Measurements from ENCODE around the gene AVPR2. TPM values are rescaled to one million over a fixed set of nuclear protein-coding genes. Genes with fewer than 3 reads are reported as not detected.
A peak's percentile ranks its signal among the peaks of the same experiment; 100 is the strongest.

Gene AVPR2
- total RNA-seq, 2 experiments from 2014 or later: not detected

DNA sequence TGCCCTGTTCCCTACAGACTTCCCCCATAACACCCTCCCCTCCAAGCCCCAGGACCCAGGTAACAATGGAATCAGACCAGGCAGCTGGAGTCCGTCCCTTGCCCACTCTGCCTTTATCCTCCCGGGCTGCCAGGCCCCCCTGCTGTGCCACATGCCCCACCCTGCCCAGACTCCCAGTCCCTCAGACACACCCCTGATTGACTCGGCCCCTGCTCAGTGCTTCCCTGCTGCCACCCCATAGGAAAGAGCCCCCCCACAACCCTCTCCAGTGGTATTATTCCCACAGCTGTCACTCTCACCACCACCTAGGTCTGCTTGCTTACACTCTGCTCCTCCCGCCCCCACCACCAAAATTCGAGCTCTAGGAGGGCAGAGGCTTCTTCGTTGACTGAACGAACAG, 35.1 kb downstream of the AVPR2 start:
- ATAC-seq: no peak
- Mint-ChIP-seq H3K4me1 (ENCODE audit: low read depth) (peaks cover 37% of the 10 kb centered on the region), H3K27me3 (no peaks in the 10 kb centered on the region), H3K36me3 (ENCODE audit: low read depth) (peaks cover 7% of the 10 kb centered on the region), H3K27ac (no peak overlapping the region), H3K9me3 (no peaks in the 10 kb centered on the region), H3K4me3 (peak overlapping the region; percentile 2)
- CTCF ChIA-PET: interaction anchor here (1.1 to 1.2 kb wide), 3 partner anchors 8 to 36 kb away, joined by 3 to 4 read pairs (median 3); no protein-coding TSS in a partner anchor
- intact Hi-C loops (cut with micrococcal nuclease): no loop called here
- TF ChIP-seq, protein P1, sequence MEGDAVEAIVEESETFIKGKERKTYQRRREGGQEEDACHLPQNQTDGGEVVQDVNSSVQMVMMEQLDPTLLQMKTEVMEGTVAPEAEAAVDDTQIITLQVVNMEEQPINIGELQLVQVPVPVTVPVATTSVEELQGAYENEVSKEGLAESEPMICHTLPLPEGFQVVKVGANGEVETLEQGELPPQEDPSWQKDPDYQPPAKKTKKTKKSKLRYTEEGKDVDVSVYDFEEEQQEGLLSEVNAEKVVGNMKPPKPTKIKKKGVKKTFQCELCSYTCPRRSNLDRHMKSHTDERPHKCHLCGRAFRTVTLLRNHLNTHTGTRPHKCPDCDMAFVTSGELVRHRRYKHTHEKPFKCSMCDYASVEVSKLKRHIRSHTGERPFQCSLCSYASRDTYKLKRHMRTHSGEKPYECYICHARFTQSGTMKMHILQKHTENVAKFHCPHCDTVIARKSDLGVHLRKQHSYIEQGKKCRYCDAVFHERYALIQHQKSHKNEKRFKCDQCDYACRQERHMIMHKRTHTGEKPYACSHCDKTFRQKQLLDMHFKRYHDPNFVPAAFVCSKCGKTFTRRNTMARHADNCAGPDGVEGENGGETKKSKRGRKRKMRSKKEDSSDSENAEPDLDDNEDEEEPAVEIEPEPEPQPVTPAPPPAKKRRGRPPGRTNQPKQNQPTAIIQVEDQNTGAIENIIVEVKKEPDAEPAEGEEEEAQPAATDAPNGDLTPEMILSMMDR (IDR thresholded peaks at IDR 0.05): no peak
- no peak for DNase-seq
- POLR2A ChIA-PET: interaction anchor here (1.0 to 8.0 kb wide), 5 partner anchors 8 to 63 kb away, joined by 3 to 52 read pairs (median 4); partner anchors contain the start of gene ARHGAP4

DNA sequence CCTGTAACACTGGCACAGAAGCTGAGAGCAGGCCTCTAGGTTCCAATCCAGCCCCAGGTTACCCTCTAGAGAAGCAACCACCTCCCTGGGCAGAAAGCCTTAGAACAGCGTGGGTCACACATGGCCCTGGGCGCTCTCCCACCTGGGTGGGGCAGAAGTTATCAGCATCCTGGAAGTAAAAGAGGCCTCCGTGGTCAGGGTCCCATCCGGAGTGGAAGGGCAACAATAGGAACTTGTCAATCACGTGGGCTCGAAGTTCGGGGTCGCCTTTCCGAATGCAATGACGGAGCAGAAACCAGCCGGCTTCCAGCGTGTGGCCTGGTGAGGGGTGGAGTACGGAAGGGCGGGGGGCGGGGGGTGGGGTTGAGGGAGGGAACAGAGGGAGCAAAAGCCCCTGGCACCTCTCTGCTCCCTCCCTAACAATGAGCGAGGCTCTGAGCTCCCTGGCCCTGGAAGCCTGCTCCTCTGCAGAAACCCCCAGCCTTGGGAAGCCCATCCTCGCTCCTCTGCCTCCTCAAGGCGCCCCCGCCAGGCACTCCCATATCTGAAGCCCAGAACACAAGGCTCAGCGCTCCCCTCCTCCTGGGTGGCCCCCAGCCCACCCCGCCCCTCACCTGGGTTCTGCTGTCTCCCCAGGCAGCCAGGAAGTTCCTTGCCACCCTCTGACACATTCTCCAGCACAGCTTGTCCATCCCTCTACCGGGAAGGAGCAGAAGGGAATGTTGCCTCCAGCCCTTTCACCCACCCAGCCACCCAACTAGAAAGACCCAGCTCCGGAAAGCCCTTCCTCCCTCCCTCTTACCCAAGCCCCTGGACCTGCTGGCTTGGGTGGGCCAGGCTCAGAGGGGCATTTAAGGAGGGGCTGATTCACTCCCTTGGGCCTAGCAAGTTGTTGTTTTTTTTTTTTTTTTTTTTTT, 37.1 kb downstream of the AVPR2 start:
- intact Hi-C loops (cut with micrococcal nuclease): no loop called here
- H3K27ac Mint-ChIP-seq: peak overlapping the region; percentile 83

DNA sequence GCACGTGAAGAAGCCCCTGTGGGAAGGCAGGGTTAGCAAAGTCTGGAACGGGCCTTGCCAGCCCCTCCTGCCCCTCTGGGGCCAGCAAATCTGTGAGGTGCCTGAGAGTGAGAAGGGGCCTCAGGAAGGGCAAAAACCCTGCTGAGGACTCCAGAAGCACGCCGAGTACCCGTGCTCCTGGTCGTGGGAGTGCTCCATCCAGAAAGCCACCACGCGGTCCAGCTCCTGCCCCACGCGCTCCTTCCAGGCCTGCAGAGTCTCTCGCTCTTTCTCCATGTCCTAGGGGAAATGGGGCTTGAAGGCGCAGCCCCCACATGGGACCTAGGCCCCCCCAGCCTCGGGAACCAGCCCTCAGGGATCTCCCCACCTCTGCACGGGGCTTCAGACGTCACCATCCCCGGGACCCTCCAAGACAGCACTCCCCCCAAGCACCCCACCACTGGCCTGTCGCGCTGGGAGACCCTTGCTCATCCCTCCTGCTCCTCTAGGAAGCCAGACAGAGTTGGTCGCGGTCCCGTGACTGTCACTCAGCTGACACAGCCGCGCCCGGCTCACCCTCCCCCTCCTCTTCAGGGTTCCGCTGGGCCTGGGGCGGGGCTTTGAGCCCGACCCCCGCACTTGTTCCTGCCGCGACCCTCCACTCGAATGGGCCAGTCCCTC, 39.8 kb downstream of the AVPR2 start, which contains the start of gene RENBP:
RENBP (minus strand) TSS at position 504 of the 660 bp plus-strand sequence; CDS start at position 471, 33 bp downstream.
- POLR2A ChIA-PET: interaction anchor here (0.5 to 11.9 kb wide), 5 partner anchors 8 to 40 kb away, joined by 3 to 130 read pairs (median 3); partner anchors contain the start of genes ARHGAP4, AVPR2 and NAA10
- TF ChIP-seq, protein P1 (IDR thresholded peaks at IDR 0.05): no peak
- intact Hi-C loops (cut with micrococcal nuclease): no loop called here
- Mint-ChIP-seq H3K36me3 (ENCODE audit: low read depth) (peaks cover 6% of the 10 kb centered on the region), H3K4me3 (peak within 1 kb of the TSS; percentile 78), H3K27me3 (no peaks in the 10 kb centered on the region), H3K4me1 (ENCODE audit: low read depth) (peaks cover 35% of the 10 kb centered on the region), H3K9me3 (no peaks in the 10 kb centered on the region), H3K27ac (peak within 1 kb of the TSS; percentile 82)
- CTCF ChIA-PET: interaction anchor here (10.2 kb wide), 1 partner anchor 19 kb away, joined by 136 read pairs; the partner anchor contains the start of gene ARHGAP4
- ATAC-seq: peak; percentile 35
- DNase-seq: peak; percentile 60

More for the DNA sequence above, 37.1 kb downstream of the AVPR2 start:
- TF ChIP-seq, protein P1 (IDR thresholded peaks at IDR 0.05): no peak
- peaks cover 5% of the 10 kb centered on the region for H3K36me3 Mint-ChIP-seq (ENCODE audit: low read depth)
- no peaks in the 10 kb centered on the region for H3K27me3 Mint-ChIP-seq
- DNase-seq: no peak
- no peaks in the 10 kb centered on the region for H3K9me3 Mint-ChIP-seq
- H3K4me3 Mint-ChIP-seq: peak overlapping the region; percentile 72
- CTCF ChIA-PET: interaction anchor here (0.9 kb wide), 2 partner anchors 15 to 17 kb away, joined by 3 read pairs; no protein-coding TSS in a partner anchor
- POLR2A ChIA-PET: interaction anchor here (1.2 kb wide), 1 partner anchor 15 kb away, joined by 4 read pairs; no protein-coding TSS in a partner anchor
- ATAC-seq: no peak
- H3K4me1 Mint-ChIP-seq (ENCODE audit: low read depth): peaks cover 31% of the 10 kb centered on the region

DNA sequence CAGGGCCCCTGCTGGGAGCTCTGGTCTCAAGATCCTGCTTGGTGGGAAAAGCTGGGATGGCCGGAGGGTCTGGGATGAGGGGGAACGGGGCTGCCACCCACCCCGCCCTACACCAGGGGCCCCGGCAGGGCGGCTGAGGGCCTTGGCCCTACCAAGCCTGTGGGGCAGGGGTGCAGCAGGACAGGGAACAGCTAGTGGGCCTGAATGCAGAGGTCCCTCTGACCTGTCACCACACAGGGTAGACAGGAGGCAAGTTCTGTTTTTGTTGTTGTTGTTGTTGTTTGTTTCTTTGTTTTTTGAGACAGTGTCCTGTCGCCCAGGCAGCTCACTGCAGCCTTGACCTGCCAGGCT, 40.3 kb downstream of the AVPR2 start:
- ATAC-seq: peak; percentile 2
- Mint-ChIP-seq H3K4me3 (no peak overlapping the region), H3K9me3 (no peaks in the 10 kb centered on the region), H3K27me3 (no peaks in the 10 kb centered on the region), H3K4me1 (ENCODE audit: low read depth) (peaks cover 35% of the 10 kb centered on the region), H3K36me3 (ENCODE audit: low read depth) (peaks cover 11% of the 10 kb centered on the region), H3K27ac (peak overlapping the region; percentile 82)
- intact Hi-C loops (cut with micrococcal nuclease): no loop called here
- CTCF ChIA-PET: interaction anchor here (1.7 to 10.2 kb wide), 2 partner anchors 19 to 181 kb away, joined by 5 to 136 read pairs; partner anchors contain the start of genes ARHGAP4 and PLXNB3
- TF ChIP-seq, protein P1 (IDR thresholded peaks at IDR 0.05): no peak
- POLR2A ChIA-PET: interaction anchor here (0.8 to 11.9 kb wide), 4 partner anchors 9 to 41 kb away, joined by 3 to 130 read pairs (median 28); partner anchors contain the start of genes ARHGAP4, AVPR2 and NAA10
- DNase-seq: no peak
